GM18511 (cell line): ENCODE data around the gene TBX4.

Experiments
- ATAC-seq: cut with Tn5 transposase; IDR thresholded peaks from one replicate; pipeline ENCODE4 v1.9.1; 2021; ENCODE audit warnings: mild to moderate bottlenecking, moderate library complexity; ENCODE audit not compliant: unreplicated experiment

Gene TBX4

DNA sequence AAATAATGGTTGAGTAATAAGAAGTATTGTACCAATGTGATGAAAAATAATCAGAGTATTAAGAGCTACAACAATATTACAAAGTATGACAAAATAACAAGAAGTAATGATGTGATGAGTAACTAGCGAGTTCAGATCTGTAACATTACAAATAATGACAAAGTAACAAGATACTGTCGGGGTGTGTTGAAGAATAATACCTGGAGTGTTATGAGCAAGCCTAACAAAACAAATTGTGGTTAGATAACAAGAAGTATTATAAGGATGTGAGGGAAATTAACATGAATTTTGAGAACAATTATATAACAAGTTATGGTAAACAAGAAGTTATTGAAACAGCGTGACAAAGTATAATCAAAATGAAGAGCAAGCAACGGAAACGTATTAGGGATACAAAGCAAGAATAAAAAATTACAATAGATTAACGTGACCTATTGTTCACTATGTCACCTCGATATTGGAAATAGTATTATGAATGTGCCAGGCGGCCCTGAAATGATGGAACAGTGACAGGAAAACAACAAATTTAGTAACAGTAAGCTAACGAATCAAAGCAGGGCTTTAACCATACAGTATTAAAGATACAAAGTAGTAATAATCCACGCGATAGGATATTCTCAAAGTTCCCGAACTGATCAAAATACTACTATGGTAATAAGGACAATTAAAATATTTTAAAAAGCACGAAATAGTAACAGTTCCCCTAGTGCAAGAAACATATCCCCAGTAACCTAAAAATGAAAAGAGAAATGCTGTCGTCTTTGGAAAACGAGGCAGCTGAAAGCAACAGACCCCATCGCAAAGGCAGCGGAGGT lies 1.6 kb downstream of the TBX4 start:
- no peak for ATAC-seq

- no peak for ATAC-seq
Observed at GRCh38 chr17:61454381-61455323, 2.4 kb downstream of the TBX4 start.

DNA sequence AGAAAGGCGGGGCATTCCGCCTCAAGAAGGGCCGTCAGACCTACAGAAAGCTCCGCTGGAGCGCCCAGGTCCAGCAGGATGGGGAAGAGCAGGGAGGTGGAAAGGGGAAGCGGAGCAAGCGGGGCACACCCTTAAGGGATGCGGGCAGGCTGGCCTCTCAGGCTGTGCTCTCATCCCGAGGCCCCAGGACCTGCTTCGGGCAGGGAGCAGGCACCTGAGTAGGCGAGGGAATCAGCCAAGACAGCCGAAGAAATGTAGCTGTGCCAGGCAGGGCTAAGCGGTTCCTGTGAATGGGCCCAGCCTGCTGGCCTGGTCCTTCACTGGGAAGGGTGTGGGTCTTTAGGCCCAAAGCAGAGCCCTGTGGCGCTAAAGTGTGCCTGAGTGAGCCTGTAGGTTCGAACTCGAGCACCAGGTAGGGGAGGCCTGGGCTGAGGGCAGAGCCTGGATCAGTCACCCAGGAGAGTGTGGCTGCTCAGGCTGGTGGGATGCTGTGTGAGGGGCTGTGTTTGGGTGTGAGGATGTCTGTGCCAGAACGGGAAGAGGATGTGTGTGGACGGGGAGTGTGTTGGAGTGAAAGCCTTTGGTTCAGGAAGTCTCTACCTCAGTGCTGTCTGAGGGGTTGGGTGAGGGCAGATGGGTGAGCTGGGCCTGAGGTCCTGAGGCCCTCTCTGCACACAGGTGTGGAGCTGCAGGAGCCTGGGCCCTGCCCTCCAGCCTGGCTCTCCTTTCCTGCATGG lies 3.3 kb downstream of the TBX4 start:
- ATAC-seq, result no peak

- no peak for ATAC-seq
Observed at GRCh38 chr17:61456061-61456681, 3.9 kb downstream of the TBX4 start.

- ATAC-seq, result no peak
Observed at GRCh38 chr17:61456688-61457225, 4.5 kb downstream of the TBX4 start.

- ATAC-seq, result no peak
Observed at GRCh38 chr17:61457226-61457983, 5.2 kb downstream of the TBX4 start.

- no peak for ATAC-seq
Observed at GRCh38 chr17:61458000-61458399, 5.8 kb downstream of the TBX4 start.

DNA sequence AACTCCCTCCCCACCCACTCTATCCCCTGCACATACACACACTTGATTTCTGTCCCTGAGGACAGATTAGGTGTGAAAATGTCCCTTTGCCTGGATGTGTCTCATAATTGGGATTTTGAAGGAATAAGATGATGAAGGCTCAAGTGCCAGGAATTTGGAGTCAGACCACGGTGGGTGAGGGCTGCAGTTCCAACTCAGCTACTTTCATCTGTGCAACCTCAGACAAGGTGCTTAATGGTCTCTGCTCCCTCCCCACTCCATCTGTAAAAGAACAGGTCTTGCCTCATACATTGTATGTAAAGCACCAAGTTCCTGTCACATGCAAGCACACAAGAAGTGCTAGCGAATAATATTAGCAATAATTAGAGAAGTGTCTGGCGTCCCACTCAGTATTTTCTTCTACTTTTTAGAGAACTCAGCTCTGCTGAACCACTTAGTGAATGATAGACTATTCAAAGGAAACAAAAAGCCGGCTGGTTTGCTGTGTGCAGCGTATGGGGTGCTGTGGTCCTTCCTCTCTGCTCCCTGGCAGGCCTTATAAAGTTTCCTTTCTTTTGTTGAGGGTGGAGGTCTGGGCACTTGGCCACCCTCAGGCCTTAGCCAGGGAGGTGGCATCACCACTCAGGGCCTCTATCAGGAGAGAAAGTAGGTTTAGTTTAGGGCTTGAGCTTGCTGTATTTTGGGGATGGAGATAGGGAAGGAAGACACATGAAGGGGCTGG lies 6.4 kb downstream of the TBX4 start:
- ATAC-seq, result no peak

GRCh38 chr17:61459142-61459809 lies 7.1 kb downstream of the TBX4 start:
- ATAC-seq, result no peak

- no peak for ATAC-seq
Observed at GRCh38 chr17:61459939-61460718, 7.9 kb downstream of the TBX4 start.

- ATAC-seq, result no peak
Observed at GRCh38 chr17:61460796-61461585, 8.8 kb downstream of the TBX4 start.

DNA sequence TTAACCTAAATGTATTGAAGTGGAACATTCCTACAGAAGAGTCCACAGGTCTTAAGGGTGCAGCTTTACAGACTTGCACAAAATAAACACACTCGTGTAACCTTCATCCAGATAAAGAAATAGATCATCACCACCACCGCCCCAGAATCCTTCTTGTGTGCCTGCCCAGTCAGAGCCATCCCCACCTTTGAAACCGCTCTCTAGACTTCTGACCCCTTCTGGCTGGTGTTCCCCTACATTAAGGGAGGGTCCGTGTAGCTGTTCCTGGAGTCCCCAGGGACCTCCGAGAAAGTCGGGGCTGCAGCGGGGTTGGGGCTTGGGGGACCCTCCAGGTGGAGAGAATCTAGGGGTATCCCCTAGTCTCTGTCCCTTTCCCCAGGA lies 9.4 kb downstream of the TBX4 start:
- ATAC-seq, result no peak

DNA sequence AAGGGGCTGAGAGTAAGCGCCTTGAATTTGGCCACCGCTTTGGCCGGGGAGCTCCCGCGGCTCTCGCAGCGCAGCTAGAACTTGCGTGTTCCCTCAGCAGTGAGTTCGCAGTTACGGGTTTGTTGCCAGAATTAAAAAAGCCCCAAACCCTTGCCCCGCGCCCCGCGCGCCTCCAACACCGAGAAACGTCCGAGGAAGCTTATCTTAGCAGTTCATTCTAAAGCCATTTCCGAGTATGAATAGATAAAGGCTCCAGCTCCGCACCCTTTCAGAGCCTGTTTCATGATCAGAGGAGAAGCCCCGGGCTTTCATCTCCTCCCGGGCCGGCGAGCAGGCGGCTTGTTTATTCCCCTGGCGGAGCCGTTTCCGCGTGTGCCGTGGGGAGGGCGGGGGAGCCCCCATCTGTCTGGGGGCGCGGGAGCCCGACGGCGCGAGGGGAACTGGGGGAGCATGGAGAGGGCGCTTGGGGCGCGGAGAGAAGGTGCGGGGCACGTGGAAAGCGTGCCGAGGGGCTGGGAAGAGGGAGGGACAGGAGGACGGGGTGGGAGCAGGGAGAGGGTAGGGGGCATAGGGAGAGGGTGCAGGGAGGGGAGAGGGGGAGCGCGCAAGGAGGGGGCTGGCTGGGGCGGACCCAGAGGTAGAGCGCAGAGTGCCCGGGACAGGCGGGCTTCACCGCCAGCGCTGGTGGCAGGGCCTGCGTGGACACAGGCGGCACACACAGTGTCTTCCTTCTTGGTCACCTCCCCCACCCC lies 9.9 kb downstream of the TBX4 start:
- ATAC-seq, result no peak

DNA sequence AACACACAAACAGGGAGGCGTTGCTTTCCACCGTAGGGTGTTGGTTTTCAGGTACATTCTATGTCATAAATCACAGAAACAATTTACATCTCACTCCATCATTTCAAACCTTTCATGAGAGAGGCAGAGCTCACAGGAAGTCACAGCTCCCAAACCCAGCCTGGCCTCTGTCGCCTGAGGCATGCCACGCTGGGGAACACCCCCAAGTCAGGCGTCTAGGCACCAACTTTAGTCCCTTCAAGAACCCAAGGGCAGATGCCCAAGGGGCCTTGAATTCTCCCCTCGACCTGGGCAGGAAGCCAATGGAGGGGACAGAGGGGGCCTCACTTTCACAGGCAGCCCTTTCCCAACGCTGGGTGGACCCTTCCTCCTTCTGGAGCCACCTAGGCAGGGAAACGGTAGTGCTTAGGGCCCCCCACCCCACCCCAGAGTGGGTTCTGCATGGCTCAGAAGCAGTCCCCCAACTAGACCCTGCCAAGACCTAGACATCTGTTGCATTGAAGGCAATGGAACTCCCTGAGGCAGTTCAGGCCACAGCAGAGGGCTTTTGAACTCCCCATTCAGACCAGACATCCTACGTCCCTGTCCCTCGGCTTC lies 10.6 kb downstream of the TBX4 start:
- ATAC-seq, result no peak

DNA sequence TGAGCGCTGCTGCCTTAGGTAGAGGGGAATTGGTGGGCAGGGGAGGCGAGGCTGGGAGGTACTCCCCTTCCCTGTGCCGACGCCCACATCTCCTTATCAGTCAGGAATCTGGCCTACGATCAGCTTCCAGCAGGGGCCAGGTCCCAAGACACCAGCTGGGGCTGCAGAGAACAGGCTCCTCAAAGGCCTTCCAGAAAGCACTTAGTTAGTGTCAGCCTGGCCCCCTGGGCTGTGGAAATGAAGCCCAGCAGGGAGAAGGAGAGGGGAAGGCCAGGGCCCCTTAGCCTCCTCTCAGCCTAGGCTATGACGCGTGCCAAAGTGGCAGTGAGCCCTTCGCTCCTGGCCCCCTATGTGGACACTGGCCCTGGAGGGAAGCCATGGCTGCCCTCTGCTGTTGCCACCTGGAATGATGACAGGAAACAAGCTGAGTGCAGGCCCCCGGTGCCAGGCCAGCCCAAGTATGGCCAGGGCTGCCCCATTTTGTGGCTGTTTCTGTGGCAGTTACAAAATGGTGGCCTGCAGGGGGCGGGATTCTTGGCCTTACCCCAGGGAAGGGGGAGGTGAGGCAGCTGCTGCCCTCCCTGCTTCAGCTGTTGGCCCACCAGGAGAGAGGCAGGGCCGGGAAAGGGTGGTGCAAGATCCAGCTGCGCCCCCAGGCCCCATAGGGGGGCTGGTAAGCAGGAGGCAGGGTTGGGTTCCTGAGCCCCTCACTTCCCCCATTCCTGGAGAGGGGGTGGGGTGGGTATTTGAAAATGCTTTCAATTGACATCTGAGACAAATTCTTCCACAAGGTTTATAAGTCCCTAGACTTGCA lies 11.3 kb downstream of the TBX4 start:
- ATAC-seq, result no peak
